Inflammatory macrophage treated with lipopolysaccharide for 1 hour (primary cell): ENCODE measurements around the gene NF2.

Source experiments
- DNase-seq, 2 donors: peaks; one replicate each; pipeline ENCODE4 v3.0.0-alpha.2; 2020 to 2022

The NF2 gene

DNA sequence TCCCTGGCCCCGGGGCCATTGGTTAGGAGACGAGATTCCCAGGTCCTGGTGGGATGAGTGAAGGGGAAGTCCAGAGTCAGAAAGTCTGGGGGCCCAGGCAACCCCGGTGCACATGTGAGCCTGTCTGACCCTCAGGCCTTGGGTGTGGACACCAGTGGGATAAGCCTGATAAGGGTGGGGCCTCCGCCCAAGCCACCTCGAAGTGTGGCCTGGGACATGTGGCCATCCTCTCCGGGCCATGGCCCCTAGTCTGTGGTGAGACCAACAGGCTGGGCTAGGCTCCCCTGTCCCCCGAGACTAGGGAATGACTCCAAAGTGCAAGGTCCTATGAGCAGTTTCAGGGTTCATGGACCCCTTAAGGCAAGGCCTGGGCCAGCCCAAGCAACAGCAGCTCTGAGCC, 122.7 kb downstream of the NF2 start:
- no peak for DNase-seq

DNA sequence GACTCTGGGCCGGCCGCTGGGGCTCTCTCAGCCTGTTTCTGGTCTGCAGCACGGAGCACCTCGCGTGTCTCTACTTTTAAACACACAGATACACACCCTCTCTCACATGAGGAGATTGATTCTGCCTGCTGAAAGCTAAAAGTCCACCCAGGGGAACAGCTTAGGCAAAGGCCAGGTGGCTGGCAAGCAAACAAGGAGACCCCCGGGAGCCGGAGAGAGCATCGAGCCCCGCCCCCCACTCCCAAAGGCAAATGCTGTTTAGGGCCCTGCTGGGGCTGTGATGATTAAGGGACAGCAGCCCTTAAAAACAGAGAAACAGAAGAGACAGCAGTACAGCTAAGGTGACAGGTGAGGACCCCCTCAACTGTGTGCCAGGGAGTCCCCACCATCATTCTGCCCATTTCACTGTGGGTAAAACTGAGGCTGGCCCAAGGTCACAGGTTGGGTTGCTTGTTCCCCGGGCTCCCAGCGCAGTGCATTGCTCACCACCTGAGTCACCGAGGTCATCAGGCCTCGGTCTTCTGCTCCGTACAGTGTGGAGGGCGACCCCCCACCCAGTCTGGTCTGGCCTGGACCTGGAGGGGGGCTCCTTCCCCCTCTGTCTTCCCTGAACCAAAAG, 123.2 kb downstream of the NF2 start:
- no peak for DNase-seq

DNA sequence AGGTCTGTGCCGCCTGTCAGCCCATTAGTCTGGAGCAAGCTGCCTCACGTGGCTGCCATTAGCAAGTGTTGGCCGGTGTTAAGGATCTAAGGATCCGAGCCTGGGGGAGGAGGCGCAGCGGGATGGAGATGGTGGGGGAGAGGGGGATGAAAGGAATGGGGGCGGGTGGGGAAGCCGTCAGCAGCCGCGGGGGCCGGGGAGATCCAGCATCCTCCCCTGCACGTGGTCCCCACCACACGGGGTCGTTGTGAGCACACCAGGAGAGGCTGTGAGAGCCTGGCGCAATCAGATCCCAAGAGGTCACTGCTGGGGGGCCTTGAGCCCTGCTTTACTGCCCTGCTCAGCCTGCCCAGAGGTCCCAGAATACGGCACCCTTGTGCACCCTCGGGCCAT, 123.7 kb downstream of the NF2 start:
- no peak for DNase-seq

DNA sequence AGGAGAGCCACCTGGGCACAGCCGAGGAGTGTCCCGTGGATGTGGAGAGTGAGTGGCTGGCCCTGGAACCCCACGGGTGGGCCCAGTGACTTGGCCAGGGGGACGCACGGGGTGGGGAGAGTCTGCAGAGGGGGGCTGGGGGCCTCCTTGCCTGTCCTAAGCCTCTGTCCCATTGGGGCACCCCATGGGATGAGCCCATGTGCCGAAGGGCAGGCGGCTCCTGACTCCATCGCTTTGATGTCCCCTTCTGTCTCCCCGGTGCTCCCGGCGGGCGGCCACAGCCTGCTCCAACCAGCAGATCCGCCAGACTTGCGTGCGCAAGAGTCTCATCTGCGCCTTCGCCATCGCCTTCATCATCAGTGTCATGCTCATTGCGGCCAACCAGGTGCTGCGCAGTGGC, 125.7 kb downstream of the NF2 start:
- DNase-seq, result no peak

DNA sequence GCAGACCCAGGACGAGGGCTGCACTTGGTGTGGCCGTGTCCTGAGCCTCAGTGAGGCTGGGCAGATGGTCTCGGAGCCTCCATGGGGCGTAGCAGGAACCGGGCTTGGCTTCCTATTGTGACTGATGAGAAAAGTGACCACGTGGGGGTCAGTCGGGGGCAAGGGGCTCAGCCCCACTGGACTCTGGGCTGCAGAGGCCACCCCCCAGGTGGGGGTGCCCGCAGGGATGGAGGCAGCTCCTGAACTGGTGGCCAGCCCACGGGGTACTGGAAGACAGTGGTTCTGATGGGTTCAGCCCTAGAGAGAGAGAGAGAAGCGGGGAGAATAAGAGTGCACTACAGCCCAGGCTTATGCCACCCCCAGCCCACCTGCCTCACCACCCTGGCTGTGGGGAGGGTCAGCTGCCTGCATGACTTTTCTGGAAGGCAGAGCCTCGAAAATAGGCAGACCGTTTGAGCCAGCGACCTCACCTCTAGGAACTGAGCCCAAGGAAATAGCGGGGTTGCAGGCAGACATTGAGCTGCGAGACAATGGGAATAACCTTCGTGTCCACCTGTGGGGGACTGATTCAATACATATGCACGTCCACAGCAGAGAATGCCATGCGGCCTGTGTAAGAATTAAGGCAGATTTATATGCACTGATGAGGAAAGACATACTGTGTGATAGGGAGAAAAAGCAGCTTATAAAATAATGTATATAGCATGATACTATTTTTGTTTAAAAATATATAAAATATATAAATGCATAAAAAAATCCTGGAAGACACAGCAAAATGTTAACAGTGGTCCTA, 127.8 kb downstream of the NF2 start:
- no peak for DNase-seq

DNA sequence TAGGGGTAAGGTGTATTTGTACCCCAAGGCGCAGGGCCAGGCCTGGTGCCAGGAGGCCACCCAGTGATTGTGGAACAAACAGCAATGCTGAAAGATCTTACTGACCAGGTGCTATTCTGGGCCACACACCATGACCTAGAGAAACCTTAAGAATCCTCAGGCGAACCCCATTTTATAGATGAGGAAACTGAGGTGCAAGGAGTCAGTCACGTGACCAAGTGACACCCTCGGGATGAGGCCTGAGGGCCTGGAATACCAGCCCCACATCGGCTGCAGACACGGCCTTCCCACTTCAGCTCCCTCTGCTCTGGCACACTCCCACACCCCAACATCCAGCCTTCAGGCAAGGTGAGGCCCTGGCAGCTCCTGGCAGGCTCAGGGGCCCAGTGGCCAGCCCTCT, 129.4 kb downstream of the NF2 start:
- DNase-seq, result no peak

DNA sequence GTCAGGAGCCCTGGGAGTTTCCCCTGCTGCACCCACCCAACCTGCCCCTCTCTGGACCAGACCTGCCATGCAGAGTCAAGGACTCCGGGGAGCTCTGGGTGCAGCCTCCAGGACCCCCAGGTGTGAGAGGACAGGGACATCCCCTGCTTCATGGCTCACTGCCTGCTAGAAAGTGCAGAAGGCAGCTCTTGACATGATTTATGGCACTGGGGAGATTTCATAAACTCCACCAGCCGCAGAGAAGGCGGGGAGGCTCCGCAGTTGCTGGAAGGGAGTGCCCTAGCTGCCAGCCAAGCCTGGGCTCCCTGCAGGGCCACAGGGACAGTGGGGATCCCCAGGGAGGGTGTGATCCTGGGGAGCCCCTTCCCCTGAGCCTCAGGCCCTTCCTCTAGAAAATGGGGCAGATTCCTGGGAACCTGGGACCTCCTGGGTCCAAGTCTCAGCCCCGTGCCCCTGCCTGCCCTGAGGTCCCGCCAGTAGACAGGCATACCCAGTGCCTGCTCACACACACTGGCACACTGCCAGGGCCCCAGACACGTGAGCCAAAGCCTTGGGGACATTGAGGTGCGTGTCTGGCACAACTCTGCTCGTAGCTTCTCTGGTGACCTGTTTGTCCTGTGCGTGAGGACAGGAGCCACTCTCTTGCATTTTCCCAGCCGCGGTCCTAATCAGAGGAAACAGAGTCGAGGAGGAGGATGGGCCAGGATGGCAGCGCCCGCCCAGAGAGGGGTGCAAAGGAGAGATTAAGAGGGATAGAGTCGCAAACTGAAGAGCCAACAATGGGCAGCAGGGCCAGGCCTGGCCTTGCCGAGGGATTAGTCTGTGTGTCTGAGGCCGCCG, 130.1 kb downstream of the NF2 start:
- no peak for DNase-seq

DNA sequence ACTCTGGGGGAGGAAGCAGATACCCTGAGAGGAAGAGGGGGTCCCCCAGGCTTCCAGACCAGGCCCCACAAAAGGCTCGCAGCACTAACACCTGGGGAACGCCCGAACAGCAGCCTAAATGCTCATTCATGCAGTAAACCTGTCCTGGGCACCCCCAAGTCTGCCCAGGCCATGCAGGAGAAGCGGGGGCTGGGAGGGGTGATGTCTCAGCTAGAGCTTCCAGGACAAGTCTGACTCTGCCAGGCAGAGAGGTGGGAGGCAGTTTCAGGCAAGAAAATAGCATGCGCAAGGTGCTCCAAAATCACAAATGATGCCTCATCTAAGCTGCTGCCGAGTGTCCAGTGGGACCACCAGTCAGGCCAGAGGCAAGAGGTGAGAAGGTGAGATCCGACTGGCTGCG, 131.0 kb downstream of the NF2 start:
- no peak for DNase-seq

DNA sequence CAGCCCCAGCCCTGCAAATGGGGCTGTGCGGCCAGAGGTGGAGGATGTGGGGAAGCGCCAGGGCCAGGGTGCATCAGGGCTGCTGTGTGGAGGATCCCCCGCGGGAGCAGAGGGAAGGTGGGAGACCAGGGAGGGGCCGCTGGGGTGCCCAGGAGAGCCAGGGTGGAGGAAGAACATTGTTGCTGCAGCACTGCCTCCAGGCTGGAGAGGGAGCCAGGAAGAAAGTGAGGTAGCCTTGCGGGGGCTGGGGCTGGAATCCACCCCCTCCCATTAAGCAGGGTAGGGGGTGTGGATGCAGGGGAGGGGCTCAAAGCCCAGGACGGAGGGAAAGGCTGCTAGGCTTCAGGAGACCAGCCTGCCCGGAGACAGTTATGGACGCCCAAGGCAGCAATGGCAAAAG, 131.4 kb downstream of the NF2 start:
- DNase-seq, result no peak

DNA sequence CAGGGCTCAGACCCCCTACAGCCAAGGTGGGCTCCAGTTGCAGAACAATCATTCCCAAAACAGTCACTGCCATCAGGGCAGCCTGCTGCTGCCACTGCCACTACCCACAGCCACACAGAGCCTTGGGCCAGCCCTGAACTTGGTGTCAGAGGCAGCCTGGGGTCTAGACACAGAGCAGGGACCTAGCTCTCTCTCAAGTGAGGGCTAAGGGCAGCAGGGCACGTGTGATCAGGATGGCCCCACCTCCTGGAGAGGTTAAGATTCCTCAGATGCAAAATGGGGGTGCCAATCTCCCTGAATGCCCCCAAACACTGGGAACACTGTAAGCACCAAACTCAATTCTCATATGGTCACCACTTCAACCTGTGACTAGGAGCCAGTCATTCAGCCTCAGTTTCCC, 132.0 kb downstream of the NF2 start:
- no peak for DNase-seq

DNA sequence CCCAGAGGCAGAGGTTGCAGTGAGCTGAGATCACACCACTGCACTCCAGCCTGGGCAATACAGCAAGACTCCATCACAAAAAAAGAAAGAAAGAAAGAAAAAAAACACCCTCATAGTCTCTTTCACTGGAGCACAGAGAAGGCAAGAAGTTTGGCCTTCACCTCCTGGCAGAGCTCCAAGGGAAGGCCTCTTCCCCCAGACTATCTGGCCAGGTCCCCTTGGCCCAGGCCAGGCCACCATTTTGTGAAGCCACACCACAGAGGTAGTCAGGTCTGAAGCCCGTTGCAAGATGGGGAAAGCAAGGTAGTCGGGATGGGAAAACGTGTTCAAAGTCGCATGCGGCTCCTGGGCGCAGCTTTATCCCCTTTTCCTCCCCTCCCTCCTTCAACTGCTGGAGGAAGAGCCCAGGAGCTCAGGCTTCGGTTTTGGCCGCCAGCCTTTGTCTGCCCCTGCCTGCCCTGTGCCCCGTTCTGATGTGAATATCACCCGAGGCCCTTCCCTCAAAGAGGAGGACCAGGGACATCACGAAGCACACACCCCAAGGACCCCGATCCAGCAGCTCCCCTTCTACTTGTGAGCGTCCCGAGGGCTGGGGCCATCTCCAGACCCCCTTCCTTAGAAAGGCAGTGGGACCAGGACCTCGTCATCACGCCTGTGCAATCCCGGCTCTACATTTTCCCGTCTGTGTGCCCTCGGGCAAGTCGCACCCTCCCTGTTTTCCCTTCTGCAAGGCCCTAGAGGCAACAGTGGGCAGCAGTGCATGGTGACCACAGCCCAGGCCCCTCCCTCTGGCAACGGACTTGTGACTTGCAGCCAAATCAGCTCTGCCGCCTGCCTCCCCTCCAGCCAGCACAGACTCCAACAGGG, 134.1 kb downstream of the NF2 start:
- no peak for DNase-seq

DNA sequence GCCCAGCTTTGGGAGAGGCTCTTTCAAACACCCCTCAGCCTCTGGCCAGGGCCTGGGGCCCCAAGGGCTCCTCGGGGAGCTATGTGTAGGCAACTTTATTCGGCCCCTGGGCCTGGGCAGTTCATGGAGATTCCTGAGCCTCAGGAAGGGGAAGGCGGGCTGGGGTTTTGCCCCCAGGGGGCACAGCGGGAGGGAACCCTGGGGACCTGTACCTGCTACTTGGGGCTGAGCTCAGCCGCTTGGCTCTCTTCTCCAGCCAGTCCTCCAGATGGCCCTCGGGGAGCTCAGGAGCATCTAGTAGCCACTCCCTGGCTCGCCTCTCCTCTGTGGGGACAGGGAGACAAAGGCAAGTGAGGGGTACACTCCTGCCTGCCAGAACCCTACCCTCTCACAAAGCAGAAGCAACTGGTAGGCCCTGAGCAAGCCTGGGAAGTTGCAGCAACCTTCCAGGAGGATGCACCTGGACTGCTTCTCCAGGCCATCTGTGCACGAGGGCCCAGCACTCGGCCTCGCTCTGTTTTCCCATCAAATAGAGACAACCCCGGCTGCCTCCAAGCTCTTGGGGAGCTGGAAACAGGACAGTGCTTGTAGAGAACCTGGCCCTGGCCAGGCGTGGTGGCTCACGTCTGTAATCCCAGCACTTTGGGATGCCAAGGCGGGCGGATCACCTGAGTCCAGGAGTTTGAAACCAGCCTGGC, 134.8 kb downstream of the NF2 start:
- DNase-seq, result no peak

DNA sequence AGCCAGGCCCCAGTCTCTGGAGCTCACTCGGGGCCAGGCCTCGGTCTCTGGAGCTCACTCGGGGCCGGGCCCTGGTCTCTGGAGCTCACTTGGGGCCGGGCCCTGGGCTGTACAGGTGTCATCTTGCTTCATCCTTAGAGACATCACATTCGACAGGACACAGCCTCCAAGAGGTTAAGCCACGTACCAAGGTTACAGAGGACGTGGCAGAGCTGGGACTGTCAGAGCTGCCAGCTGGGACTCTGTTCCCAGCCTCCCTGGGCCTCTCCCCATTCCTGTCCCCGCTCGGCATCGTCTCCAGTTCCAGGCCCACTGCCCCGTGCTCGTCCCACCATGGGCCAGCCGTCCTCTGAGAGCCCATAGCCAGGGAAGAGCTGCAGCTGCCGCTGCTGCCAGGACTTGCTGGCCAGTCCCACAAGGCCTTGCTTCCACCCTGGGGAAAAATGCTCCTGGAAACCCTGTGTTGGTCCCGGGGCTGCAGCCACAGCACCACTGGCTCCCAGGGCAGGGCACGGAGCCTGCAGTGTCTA, 136.0 kb downstream of the NF2 start:
- no peak for DNase-seq

DNA sequence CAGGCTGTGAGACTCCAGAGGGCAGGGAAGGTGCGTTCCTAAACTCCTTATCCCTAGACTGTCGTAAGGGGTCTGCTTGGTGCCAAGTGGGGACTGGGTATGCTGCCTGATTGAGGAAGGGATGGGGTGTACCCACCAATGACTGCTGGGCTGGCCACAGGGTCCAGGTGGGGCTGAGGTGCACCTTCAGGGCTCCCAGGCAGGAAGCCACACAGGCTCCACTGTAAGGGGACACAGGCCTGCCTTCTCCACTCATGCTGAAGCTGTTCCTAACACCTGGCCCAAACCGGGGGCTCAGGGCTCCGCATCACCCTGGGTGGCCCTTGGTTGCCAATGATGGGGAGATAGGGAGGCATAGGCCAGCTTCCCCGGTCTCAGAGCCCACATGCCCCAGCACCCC, 136.8 kb downstream of the NF2 start:
- no peak for DNase-seq

DNA sequence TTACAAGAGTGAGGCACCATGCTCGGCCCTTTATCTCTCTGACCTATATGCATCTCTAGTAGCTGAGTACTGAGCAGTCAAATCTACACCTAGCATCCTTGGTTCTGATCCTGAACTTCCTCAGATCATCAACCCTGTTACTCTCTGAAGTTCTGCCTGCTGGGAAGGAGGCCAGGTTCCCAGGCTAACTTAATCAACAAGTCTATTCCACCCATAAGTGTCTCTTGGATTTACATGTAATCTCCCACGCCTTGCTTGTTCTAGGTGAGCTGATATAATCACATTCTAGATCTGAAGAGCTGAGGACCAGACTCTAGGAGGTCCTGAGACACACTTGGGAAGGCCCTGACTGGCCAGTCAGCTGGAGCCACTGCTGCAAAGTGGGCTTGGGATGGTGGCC, 138.5 kb downstream of the NF2 start:
- no peak for DNase-seq

DNA sequence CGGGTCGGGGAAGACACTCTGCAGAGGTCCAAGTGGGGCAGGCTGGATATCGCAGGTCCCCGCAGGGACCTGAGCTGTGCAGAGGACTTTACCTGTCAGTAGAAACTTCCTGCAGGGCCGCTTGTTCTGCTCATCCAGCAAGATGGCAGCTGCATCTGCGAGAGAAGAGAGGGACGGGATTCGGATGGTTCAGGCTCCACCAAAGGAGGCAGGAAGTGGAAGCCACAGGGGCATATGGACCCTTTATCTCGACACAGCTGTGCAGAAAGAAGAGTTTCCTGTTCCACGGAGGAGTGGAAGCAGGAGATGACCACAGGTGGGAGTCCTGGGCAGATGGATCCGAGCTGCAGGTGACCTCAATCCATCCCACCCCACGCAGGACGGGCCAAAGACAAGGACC, 138.9 kb downstream of the NF2 start:
- DNase-seq, result no peak

DNA sequence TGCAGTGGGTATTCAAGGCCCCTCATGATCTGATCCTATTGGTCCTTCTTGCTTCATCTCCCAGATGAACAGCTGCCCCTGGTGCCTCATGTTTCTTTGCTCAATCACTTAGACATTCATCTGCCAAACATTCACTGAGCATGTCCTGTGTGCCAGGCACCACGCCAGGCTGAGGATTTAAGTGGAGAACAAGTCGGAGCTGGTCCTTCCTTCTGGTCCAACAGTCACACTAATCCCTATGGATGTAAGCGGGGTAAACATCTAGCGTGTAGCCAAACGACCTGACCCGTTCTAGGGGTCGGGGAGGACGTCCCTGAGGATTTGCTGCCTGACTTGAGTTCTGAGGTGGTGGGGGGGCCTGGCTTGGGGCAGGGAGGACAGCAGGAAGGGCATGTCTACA, 141.5 kb downstream of the NF2 start:
- DNase-seq, result no peak

DNA sequence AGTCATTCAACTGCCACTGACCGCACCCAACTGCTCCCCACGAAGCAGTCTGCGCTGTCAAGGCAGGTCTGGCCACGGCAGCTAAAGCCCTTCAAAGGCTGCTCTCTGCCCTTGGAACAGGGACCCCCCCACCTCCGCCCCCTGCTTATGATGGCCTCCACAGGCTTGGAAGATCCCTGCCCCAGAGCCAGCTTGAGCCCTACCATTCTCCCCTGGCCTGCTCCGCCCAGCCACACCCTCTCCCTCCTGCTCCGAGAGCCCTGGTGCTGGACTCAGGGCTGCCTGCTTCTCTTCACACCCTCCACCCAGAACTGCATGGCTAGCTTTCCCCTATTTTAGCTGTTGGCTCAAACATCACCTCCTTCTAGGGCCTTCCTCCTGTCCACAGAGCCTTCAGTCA, 144.4 kb downstream of the NF2 start:
- no peak for DNase-seq
